Thyroid gland (tissue), 4 donors: Measurements from ENCODE around the gene CHST2. TPM values are rescaled to one million over a fixed set of nuclear protein-coding genes. Genes with fewer than 3 reads are reported as not detected.

Source experiments
- DNase-seq, 2 donors: peaks; one replicate each; pipeline ENCODE4 v3.0.0-alpha.2; 2019
- H3K27ac ChIP-seq, 3 donors: fragments of 200-600 bp; sonication (generic); 1 replicate in 2 of 3; 2 replicates in 1 of 3; pipeline ENCODE4 v1.5.1; 2016 to 2019; ENCODE audit warnings: mild to moderate bottlenecking in 1 of 3, moderate library complexity in 1 of 3
- H3K27me3 ChIP-seq: fragments of 200-600 bp; sonication (generic); one replicate; pipeline ENCODE4 v1.5.1; 2019
- H3K36me3 ChIP-seq, 2 donors: fragments of 200-600 bp; sonication (generic); one replicate each; pipeline ENCODE4 v1.5.1; 2016 to 2019
- H3K4me1 ChIP-seq, 2 donors: fragments of 200-600 bp; sonication (generic); one replicate each; pipeline ENCODE4 v1.5.1; 2017 to 2019
- H3K4me3 ChIP-seq, 3 donors: fragments of 200-600 bp; sonication (generic); replicated peaks in 1 of 3; 1 replicate in 2 of 3; 2 replicates in 1 of 3; pipeline ENCODE4 v1.5.1; 2016; ENCODE audit warnings: mild to moderate bottlenecking in 1 of 3
- H3K9me3 ChIP-seq: fragments of 200-600 bp; sonication (generic); one replicate; pipeline ENCODE4 v1.5.1; 2017
- CTCF ChIP-seq, 6 experiments: fragments of 200-600 bp in 3 of 6; fragments of 450-650 bp in 3 of 6; sonication (generic) in 3 of 6; IDR thresholded peaks; one replicate each; pipeline ENCODE4 v1.5.1; 2016 to 2019; ENCODE audit warnings: antibody characterized with exemption in 6 of 6, mild to moderate bottlenecking in 2 of 6, inconsistent platforms in 1 of 6, moderate library complexity in 1 of 6
- POLR2A ChIP-seq, 2 donors: fragments of 450-650 bp; IDR thresholded peaks; one replicate each; pipeline ENCODE4 v1.6.1; 2017; ENCODE audit warnings: antibody characterized with exemption in 2 of 2, mild to moderate bottlenecking in 2 of 2, moderate library complexity in 1 of 2
- WGBS, 2 donors: methylation state at CpG; one replicate each; pipeline ENCODE4 v1.1.5; 2017; 5-methylcytosine and 5-hydroxymethylcytosine counted together
- intact Hi-C: fragments of 100-400 bp; cut with DNase I; formaldehyde crosslinking; loops from one replicate; pipeline ENCODE4 v1.15.1; 2023
- total RNA-seq, 4 donors: library from RNA; depleted of rRNA; stranded (reverse); fragments of >200 nt; gene quantifications; one replicate each; pipeline ENCODE4 v1.2.3, GENCODE V29; 2016

Gene CHST2
- total RNA-seq, 4 donors from 2014 or later = 8.5 to 14.0 (median 12.2) TPM

- Histone ChIP-seq H3K27me3 (no peaks in the 10 kb centered on the region), H3K4me3 (no peak overlapping the region), H3K9me3 (no peaks in the 10 kb centered on the region), H3K36me3 (no peaks in the 10 kb centered on the region), H3K4me1 (peaks cover 0 to 7% of the 10 kb centered on the region in 2 donors), H3K27ac (no peak overlapping the region)
- DNase-seq = no peak
- no peak for TF ChIP-seq POLR2A (IDR thresholded peaks at IDR 0.05)
- TF ChIP-seq CTCF (IDR thresholded peaks at IDR 0.05) = no peak
- intact Hi-C loops = no loop called here
- WGBS, 2 donors = 80 to 82% methylated on average over 2 of the region's 2 CpGs
Measured at GRCh38 chr3:143099690-143100089, 19.9 kb upstream of the CHST2 start.

- peaks cover 0 to 7% of the 10 kb centered on the region in 2 donors for H3K4me1 ChIP-seq
- 86 to 88% methylated on average over 6 of the region's 6 CpGs for WGBS, 2 donors
Measured at GRCh38 chr3:143100451-143100850, 19.1 kb upstream of the CHST2 start.

GRCh38 chr3:143101792-143102381 is 17.7 kb upstream of the CHST2 start:
- DNase-seq = no peak
- TF ChIP-seq CTCF (IDR thresholded peaks at IDR 0.05) (no peak), POLR2A (IDR thresholded peaks at IDR 0.05) (no peak)
- Histone ChIP-seq H3K4me3 (no peak overlapping the region), H3K36me3 (no peaks in the 10 kb centered on the region), H3K9me3 (no peaks in the 10 kb centered on the region), H3K27ac (no peak overlapping the region), H3K4me1 (peaks cover 0 to 7% of the 10 kb centered on the region in 2 donors), H3K27me3 (no peaks in the 10 kb centered on the region)
- intact Hi-C loops = no loop called here
- 92 to 94% methylated on average over 7 of the region's 7 CpGs for WGBS, 2 donors

More at GRCh38 chr3:143100451-143100850, 19.1 kb upstream of the CHST2 start:
- no peaks in the 10 kb centered on the region for H3K9me3 ChIP-seq
- no peak overlapping the region for H3K27ac ChIP-seq
- no peak overlapping the region for H3K4me3 ChIP-seq
- no peaks in the 10 kb centered on the region for H3K36me3 ChIP-seq
- no peak for DNase-seq
- TF ChIP-seq CTCF (IDR thresholded peaks at IDR 0.05) (no peak), POLR2A (IDR thresholded peaks at IDR 0.05) (no peak)
- H3K27me3 ChIP-seq = no peaks in the 10 kb centered on the region
- intact Hi-C loops = no loop called here

- Histone ChIP-seq H3K27me3 (no peaks in the 10 kb centered on the region), H3K27ac (no peak overlapping the region), H3K4me1 (peaks cover 0 to 7% of the 10 kb centered on the region in 2 donors), H3K36me3 (no peaks in the 10 kb centered on the region), H3K9me3 (no peaks in the 10 kb centered on the region), H3K4me3 (no peak overlapping the region)
- DNase-seq = no peak
- no peak for TF ChIP-seq POLR2A (IDR thresholded peaks at IDR 0.05)
- TF ChIP-seq CTCF (IDR thresholded peaks at IDR 0.05) = no peak
- intact Hi-C loops = no loop called here
- WGBS, 2 donors = 82 to 87% methylated on average over 2 of the region's 2 CpGs
Measured at GRCh38 chr3:143103652-143104051, 15.9 kb upstream of the CHST2 start.

GRCh38 chr3:143105170-143105569 is 14.4 kb upstream of the CHST2 start:
- no peak for DNase-seq
- TF ChIP-seq POLR2A (IDR thresholded peaks at IDR 0.05) = no peak
- TF ChIP-seq CTCF (IDR thresholded peaks at IDR 0.05) = no peak
- no peaks in the 10 kb centered on the region for H3K36me3 ChIP-seq
- WGBS, 2 donors = 74 to 98% methylated on average over 5 of the region's 5 CpGs
- peaks cover 2 to 5% of the 10 kb centered on the region in 2 donors for H3K4me1 ChIP-seq
- intact Hi-C loops = no loop called here
- no peak overlapping the region for H3K27ac ChIP-seq
- H3K9me3 ChIP-seq = no peaks in the 10 kb centered on the region
- no peaks in the 10 kb centered on the region for H3K27me3 ChIP-seq
- no peak overlapping the region for H3K4me3 ChIP-seq
